ENCODE measurements around the gene ANKRD13B. TPM values are rescaled to one million over a fixed set of nuclear protein-coding genes. Genes with fewer than 3 reads are reported as not detected.

Gene ANKRD13B
- total RNA-seq, 3 donors from 2014 or later (not counting 1 experiment from before 2014, with no cell fraction given), result 2.3 to 6.6 (median 4.0) TPM

DNA sequence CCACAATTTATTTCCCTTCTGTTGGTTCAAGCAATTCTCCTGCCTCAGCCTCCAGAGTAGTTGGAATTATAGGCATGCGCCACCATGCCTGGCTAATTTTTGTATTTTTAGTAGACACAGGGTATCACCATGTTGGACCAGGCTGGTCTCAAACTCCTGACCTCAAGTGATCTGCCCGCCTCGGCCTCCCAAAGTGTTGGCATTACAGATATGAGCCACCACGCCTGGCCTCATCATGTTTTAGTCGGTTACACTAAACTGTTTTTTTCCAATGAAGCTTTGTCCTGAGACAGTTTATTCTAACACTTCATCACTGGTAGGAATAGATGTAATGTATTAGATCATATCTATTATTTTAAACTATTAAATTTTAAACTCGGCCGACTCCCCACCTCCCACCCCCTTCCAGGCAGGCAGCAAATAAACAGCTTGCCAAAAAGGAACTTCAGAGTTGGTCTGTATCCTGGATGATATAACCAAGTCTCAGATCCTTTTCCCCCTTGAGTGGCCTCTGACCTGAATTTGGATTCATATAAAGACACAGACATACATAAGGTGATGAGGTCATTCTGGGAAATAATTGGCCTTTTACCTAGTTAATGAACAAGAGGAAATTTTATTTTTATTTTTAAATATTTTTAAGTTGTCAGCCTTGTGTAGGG is 48.2 kb downstream of the ANKRD13B start:
- no peak for ATAC-seq
- 81% methylated on average over 7 of the region's 7 CpGs for WGBS (ENCODE audit: insufficient coverage)
- Mint-ChIP-seq H3K27ac (peak overlapping the region; percentile 83 to 87), H3K4me3 (no peak overlapping the region), H3K4me1 (peaks cover 21 to 37% of the 10 kb centered on the region in 2 donors), H3K9me3 (no peaks in the 10 kb centered on the region), H3K36me3 (no peaks in the 10 kb centered on the region), H3K27me3 (ENCODE audit: low read depth in 2 of 2) (no peaks in the 10 kb centered on the region)
- intact Hi-C loops (cut with micrococcal nuclease), result no loop called here
- Histone ChIP-seq H3K27me3 (ENCODE audit: control insufficient read depth, insufficient read depth, low read length) (no peaks in the 10 kb centered on the region), H3K27ac (ENCODE audit: low read length) (no peak overlapping the region), H3K4me1 (ENCODE audit: control insufficient read depth, insufficient read depth, low read length) (peaks cover 5% of the 10 kb centered on the region), H3K4me3 (ENCODE audit: low read length) (no peak overlapping the region), H3K9me3 (ENCODE audit: control insufficient read depth, insufficient read depth, low read length) (no peaks in the 10 kb centered on the region), H3K36me3 (ENCODE audit: control insufficient read depth, insufficient read depth, low read length) (peaks cover 58% of the 10 kb centered on the region)
- TF ChIP-seq, protein P1, sequence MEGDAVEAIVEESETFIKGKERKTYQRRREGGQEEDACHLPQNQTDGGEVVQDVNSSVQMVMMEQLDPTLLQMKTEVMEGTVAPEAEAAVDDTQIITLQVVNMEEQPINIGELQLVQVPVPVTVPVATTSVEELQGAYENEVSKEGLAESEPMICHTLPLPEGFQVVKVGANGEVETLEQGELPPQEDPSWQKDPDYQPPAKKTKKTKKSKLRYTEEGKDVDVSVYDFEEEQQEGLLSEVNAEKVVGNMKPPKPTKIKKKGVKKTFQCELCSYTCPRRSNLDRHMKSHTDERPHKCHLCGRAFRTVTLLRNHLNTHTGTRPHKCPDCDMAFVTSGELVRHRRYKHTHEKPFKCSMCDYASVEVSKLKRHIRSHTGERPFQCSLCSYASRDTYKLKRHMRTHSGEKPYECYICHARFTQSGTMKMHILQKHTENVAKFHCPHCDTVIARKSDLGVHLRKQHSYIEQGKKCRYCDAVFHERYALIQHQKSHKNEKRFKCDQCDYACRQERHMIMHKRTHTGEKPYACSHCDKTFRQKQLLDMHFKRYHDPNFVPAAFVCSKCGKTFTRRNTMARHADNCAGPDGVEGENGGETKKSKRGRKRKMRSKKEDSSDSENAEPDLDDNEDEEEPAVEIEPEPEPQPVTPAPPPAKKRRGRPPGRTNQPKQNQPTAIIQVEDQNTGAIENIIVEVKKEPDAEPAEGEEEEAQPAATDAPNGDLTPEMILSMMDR (IDR thresholded peaks at IDR 0.05), result no peak
- no peak for DNase-seq

DNA sequence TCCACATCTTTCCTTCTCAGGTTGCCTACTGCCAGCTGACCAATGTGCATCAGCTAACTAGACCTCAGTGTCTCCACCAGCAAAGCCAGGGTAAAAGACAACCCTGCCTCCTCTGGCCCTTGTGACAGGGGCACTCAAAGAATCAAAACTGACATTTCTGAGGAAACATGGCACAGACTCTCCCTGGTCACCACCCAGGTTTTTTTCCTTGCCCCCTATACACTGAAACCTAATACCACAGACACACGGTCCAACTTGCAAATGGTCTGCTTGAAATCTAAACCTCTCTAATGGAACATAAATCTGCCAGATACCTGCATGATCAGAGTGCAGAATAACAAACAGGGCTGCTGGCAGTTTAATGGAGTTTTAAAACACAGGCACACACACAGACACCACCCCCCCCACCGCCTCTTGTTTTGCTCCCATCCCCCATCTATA is 49.3 kb downstream of the ANKRD13B start:
- Histone ChIP-seq H3K27ac (ENCODE audit: low read length) (no peak overlapping the region), H3K4me3 (ENCODE audit: low read length) (no peak overlapping the region), H3K4me1 (ENCODE audit: control insufficient read depth, insufficient read depth, low read length) (peaks cover 5% of the 10 kb centered on the region), H3K36me3 (ENCODE audit: control insufficient read depth, insufficient read depth, low read length) (peaks cover 54% of the 10 kb centered on the region), H3K27me3 (ENCODE audit: control insufficient read depth, insufficient read depth, low read length) (no peaks in the 10 kb centered on the region), H3K9me3 (ENCODE audit: control insufficient read depth, insufficient read depth, low read length) (no peaks in the 10 kb centered on the region)
- peaks cover 21 to 31% of the 10 kb centered on the region in 2 donors for H3K4me1 Mint-ChIP-seq
- H3K36me3 Mint-ChIP-seq, result no peaks in the 10 kb centered on the region
- no peaks in the 10 kb centered on the region for H3K9me3 Mint-ChIP-seq
- TF ChIP-seq, protein P1 (IDR thresholded peaks at IDR 0.05), result no peak
- ATAC-seq (no peak), DNase-seq (no peak)
- H3K27ac Mint-ChIP-seq, result peak overlapping the region; percentile 53 to 75
- no peak overlapping the region for H3K4me3 Mint-ChIP-seq
- H3K27me3 Mint-ChIP-seq (ENCODE audit: low read depth in 2 of 2), result no peaks in the 10 kb centered on the region
- 83% methylated on average over 1 of the region's 2 CpGs for WGBS (ENCODE audit: insufficient coverage)
- intact Hi-C loops (cut with micrococcal nuclease), result no loop called here

DNA sequence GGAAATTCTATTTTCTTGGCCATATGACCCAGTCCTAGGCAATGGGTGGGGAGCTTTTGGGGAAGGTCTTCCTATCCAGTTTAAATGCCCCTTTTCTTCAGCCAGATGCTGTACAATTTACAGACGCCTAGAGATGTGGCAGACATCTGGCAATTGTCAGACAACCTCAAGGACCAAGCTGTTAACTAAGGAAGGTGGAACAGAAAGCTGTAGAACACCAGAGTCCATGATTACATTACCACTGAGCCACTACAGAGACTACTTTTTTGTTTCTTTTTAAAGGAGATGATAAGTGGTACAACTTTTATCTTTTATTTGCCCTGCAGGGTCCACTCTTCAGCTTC is 50.9 kb downstream of the ANKRD13B start:
- peak overlapping the region; percentile 26 to 53 for H3K27ac Mint-ChIP-seq
- WGBS (ENCODE audit: insufficient coverage), result 100% methylated on average over 1 of the region's 1 CpG

More for the DNA sequence above, 50.9 kb downstream of the ANKRD13B start:
- H3K27ac ChIP-seq (ENCODE audit: low read length), result no peak overlapping the region
- ATAC-seq (no peak), DNase-seq (no peak)
- Mint-ChIP-seq H3K27me3 (ENCODE audit: low read depth in 2 of 2) (no peaks in the 10 kb centered on the region), H3K36me3 (no peaks in the 10 kb centered on the region), H3K9me3 (no peaks in the 10 kb centered on the region), H3K4me1 (peaks cover 18 to 31% of the 10 kb centered on the region in 2 donors), H3K4me3 (no peak overlapping the region)
- TF ChIP-seq, protein P1 (IDR thresholded peaks at IDR 0.05), result no peak
- peaks cover 63% of the 10 kb centered on the region for H3K36me3 ChIP-seq (ENCODE audit: control insufficient read depth, insufficient read depth, low read length)
- H3K4me3 ChIP-seq (ENCODE audit: low read length), result no peak overlapping the region
- H3K9me3 ChIP-seq (ENCODE audit: control insufficient read depth, insufficient read depth, low read length), result no peaks in the 10 kb centered on the region
- H3K4me1 ChIP-seq (ENCODE audit: control insufficient read depth, insufficient read depth, low read length), result peaks cover 5% of the 10 kb centered on the region
- no peaks in the 10 kb centered on the region for H3K27me3 ChIP-seq (ENCODE audit: control insufficient read depth, insufficient read depth, low read length)
- intact Hi-C loops (cut with micrococcal nuclease), result no loop called here

All from natural killer cell (primary cell).